ENCODE measurements around the gene RBM4B. TPM values are rescaled to one million over a fixed set of nuclear protein-coding genes. Genes with fewer than 3 reads are reported as not detected.

Gene RBM4B
- total and polyA plus RNA-seq, 3 donors from 2014 or later: 35.0 to 35.7 (median 35.2) TPM

DNA sequence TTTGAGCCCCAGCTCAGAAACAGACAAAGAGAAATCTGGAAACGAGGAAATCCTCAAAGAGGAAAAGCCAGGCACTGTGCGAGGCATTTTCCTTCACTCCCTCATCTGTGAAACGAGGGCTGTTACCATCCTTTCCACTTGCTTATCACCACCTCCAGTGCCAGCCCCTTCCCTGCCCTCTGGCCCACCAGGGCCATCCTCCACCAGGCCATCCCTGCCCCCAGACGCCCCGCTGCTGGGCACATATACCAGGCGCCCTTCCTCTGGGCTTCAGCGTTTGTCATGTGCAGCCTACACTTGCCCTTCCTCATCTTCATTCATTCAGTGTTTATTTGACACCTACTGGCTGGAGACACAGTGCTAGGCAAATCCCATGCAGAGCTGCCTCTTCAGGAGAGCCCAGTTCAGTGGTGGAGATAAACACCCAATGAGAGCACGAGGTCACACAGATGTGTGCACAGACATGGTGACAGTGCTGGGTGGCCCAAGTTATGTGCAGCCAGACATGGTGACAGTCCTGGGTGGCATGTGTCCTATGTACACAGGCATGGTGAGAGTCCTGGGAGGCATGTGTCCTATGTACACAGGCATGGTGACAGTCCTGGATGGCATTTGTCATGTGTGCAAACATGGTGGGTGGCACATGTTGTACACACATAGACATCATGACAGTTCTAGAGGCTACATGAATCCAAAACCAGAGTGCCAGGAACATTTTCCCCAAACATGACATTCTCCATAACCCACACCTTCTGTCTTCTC is 41.6 kb upstream of the RBM4B start:
- TF ChIP-seq POLR2A (IDR thresholded peaks at IDR 0.05) (no peak), CTCF (IDR thresholded peaks at IDR 0.05) (no peak)
- no peaks in the 10 kb centered on the region for H3K9me3 ChIP-seq
- no peak overlapping the region for H3K4me3 ChIP-seq
- H3K27ac ChIP-seq: no peak overlapping the region
- peaks cover 8% of the 10 kb centered on the region for H3K4me1 ChIP-seq
- DNase-seq: no peak
- intact Hi-C loops (cut with DNase I; ENCODE audit: low total_unique reads): no loop called here
- WGBS, 2 donors: 80 to 88% methylated on average over 8 of the region's 8 CpGs
- no peaks in the 10 kb centered on the region for H3K36me3 ChIP-seq (ENCODE audit: low read depth, missing control alignments)
- no peaks in the 10 kb centered on the region for H3K27me3 ChIP-seq

- Histone ChIP-seq H3K27me3 (no peaks in the 10 kb centered on the region), H3K4me1 (peaks cover 8% of the 10 kb centered on the region), H3K4me3 (no peak overlapping the region), H3K36me3 (ENCODE audit: low read depth, missing control alignments) (no peaks in the 10 kb centered on the region), H3K9me3 (no peaks in the 10 kb centered on the region), H3K27ac (no peak overlapping the region)
- DNase-seq: peak; percentile 55
- 30 to 48% methylated on average over 14 to 26 of the region's 26 CpGs for WGBS, 2 donors
- TF ChIP-seq CTCF (IDR thresholded peaks at IDR 0.05): peak in 1 of 3 experiments; percentile 20
- TF ChIP-seq POLR2A (IDR thresholded peaks at IDR 0.05): no peak
- intact Hi-C loops (cut with DNase I; ENCODE audit: low total_unique reads): no loop called here
These were observed 40.8 kb upstream of the RBM4B start for GRCh38 chr11:66718320-66718971.

DNA sequence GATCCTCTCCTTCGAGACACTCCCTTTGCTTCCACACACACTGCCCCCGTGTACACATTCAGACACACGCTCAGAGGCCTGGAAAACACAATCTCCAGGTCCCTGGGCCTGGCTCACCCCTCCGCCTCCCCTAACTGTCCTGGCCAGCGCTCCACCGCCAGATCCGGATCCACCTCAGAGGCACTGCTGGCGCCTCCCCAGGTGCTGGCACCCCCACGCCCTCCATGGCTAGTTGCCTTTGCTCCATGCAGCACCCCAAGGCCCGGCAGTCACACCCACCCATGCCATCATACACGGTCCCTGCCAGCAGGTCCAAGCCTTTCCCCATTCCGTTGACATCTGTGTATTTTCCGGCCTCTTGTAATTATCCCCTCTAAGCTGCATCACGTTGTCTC is 40.2 kb upstream of the RBM4B start:
- Histone ChIP-seq H3K36me3 (ENCODE audit: low read depth, missing control alignments) (no peaks in the 10 kb centered on the region), H3K27me3 (no peaks in the 10 kb centered on the region), H3K27ac (no peak overlapping the region), H3K4me3 (no peak overlapping the region), H3K4me1 (peaks cover 3% of the 10 kb centered on the region), H3K9me3 (no peaks in the 10 kb centered on the region)
- TF ChIP-seq CTCF (IDR thresholded peaks at IDR 0.05) (no peak), POLR2A (IDR thresholded peaks at IDR 0.05) (no peak)
- intact Hi-C loops (cut with DNase I; ENCODE audit: low total_unique reads): no loop called here
- DNase-seq: no peak
- WGBS, 2 donors: 63 to 75% methylated on average over 14 of the region's 14 CpGs

DNA sequence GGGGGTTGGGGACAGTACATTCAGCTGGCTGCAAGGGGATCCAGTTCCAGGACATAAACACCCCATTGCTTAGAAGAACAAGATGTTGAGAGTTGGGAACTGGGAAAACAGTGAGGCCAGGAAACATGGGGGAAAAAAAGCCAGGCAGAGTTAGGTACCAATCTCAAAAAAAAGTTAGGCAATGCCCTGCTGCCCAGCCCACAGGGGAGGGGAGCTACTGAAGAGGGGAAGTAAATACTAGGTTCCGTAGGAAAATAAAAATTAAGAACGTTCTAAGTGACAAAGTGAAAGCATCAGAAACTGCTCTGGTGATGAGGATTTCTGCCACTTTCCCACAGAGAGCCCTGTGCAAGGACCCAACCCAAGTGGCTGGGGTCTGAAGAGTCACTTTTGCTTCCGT is 39.3 kb upstream of the RBM4B start:
- Histone ChIP-seq H3K4me3 (no peak overlapping the region), H3K4me1 (no peaks in the 10 kb centered on the region), H3K27me3 (no peaks in the 10 kb centered on the region), H3K9me3 (no peaks in the 10 kb centered on the region), H3K27ac (no peak overlapping the region), H3K36me3 (ENCODE audit: low read depth, missing control alignments) (no peaks in the 10 kb centered on the region)
- no peak for DNase-seq
- WGBS, 2 donors: 79 to 90% methylated on average over 3 of the region's 3 CpGs
- intact Hi-C loops (cut with DNase I; ENCODE audit: low total_unique reads): no loop called here
- TF ChIP-seq POLR2A (IDR thresholded peaks at IDR 0.05): no peak
- TF ChIP-seq CTCF (IDR thresholded peaks at IDR 0.05): no peak

All from testis (tissue), 3 donors.